ENCODE measurements around the gene TSGA10IP.
A peak's percentile ranks its signal among the peaks of the same experiment; 100 is the strongest.

Gene TSGA10IP

GRCh38 chr11:65952052-65952521 lies 6.8 kb downstream of the TSGA10IP start:
- no peak for DNase-seq
- Histone ChIP-seq H3K36me3 (replicated peaks) (no peaks in the 10 kb centered on the region), H3K27ac (no peak overlapping the region), H3K27me3 (replicated peaks) (no peaks in the 10 kb centered on the region), H3K4me3 (ENCODE audit: low read depth, low read length) (no peak overlapping the region)
- in situ Hi-C loops (cut with HindIII; ENCODE audit: low pct_ligation_motif_present, low sequenced_read_pairs), result no loop called here
- TF ChIP-seq CTCF (IDR thresholded peaks at IDR 0.05; ENCODE audit: low read depth, low read length, missing control alignments), result no peak

- Histone ChIP-seq H3K27ac (no peak overlapping the region), H3K27me3 (replicated peaks) (no peaks in the 10 kb centered on the region), H3K4me3 (ENCODE audit: low read depth, low read length) (no peak overlapping the region), H3K36me3 (replicated peaks) (no peaks in the 10 kb centered on the region)
- DNase-seq, result no peak
- no peak for TF ChIP-seq CTCF (IDR thresholded peaks at IDR 0.05; ENCODE audit: low read depth, low read length, missing control alignments)
- in situ Hi-C loops (cut with HindIII; ENCODE audit: low pct_ligation_motif_present, low sequenced_read_pairs), result no loop called here
Measured at GRCh38 chr11:65953471-65953870, 8.2 kb downstream of the TSGA10IP start.

GRCh38 chr11:65954771-65955170 lies 9.5 kb downstream of the TSGA10IP start:
- no peak overlapping the region for H3K4me3 ChIP-seq (ENCODE audit: low read depth, low read length)
- in situ Hi-C loops (cut with HindIII; ENCODE audit: low pct_ligation_motif_present, low sequenced_read_pairs), result no loop called here
- no peak for TF ChIP-seq CTCF (IDR thresholded peaks at IDR 0.05; ENCODE audit: low read depth, low read length, missing control alignments)
- no peaks in the 10 kb centered on the region for H3K27me3 ChIP-seq (replicated peaks)
- no peak overlapping the region for H3K27ac ChIP-seq
- no peaks in the 10 kb centered on the region for H3K36me3 ChIP-seq (replicated peaks)
- no peak for DNase-seq

- Histone ChIP-seq H3K36me3 (replicated peaks) (no peaks in the 10 kb centered on the region), H3K27ac (no peak overlapping the region), H3K27me3 (replicated peaks) (no peaks in the 10 kb centered on the region), H3K4me3 (ENCODE audit: low read depth, low read length) (no peak overlapping the region)
- TF ChIP-seq CTCF (IDR thresholded peaks at IDR 0.05; ENCODE audit: low read depth, low read length, missing control alignments), result no peak
- in situ Hi-C loops (cut with HindIII; ENCODE audit: low pct_ligation_motif_present, low sequenced_read_pairs), result no loop called here
- DNase-seq, result no peak
Measured at GRCh38 chr11:65958291-65958690, 13.0 kb downstream of the TSGA10IP start.

GRCh38 chr11:65958774-65959420 lies 13.6 kb downstream of the TSGA10IP start:
- Histone ChIP-seq H3K27ac (no peak overlapping the region), H3K4me3 (ENCODE audit: low read depth, low read length) (no peak overlapping the region), H3K27me3 (replicated peaks) (no peaks in the 10 kb centered on the region), H3K36me3 (replicated peaks) (peaks cover under 1% of the 10 kb centered on the region)
- no peak for DNase-seq
- in situ Hi-C loops (cut with HindIII; ENCODE audit: low pct_ligation_motif_present, low sequenced_read_pairs), result no loop called here
- TF ChIP-seq CTCF (IDR thresholded peaks at IDR 0.05; ENCODE audit: low read depth, low read length, missing control alignments), result no peak

- H3K27me3 ChIP-seq (replicated peaks), result no peaks in the 10 kb centered on the region
- peak overlapping the region; percentile 81 for H3K4me3 ChIP-seq (ENCODE audit: low read depth, low read length)
- peaks cover 18% of the 10 kb centered on the region for H3K36me3 ChIP-seq (replicated peaks)
- in situ Hi-C loops (cut with HindIII; ENCODE audit: low pct_ligation_motif_present, low sequenced_read_pairs), result no loop called here
- TF ChIP-seq CTCF (IDR thresholded peaks at IDR 0.05; ENCODE audit: low read depth, low read length, missing control alignments), result no peak
- H3K27ac ChIP-seq, result peak overlapping the region; percentile 84
- peak; percentile 6 for DNase-seq
Measured at GRCh38 chr11:65960824-65961266, 15.6 kb downstream of the TSGA10IP start.
